Muscle of arm (tissue), 12 donors: ENCODE measurements around the gene MVB12B. TPM values are rescaled to one million over a fixed set of nuclear protein-coding genes. Genes with fewer than 3 reads are reported as not detected.

Experiments used
- DNase-seq: peaks from one replicate; pipeline ENCODE4 v3.0.0-alpha.2; 2013
- polyA plus RNA-seq, 12 donors: library from polyadenylated mRNA; unstranded; fragments of 120-200 nt; gene quantifications; one replicate each; pipeline ENCODE4 v1.2.1, GENCODE V29; 2013; ENCODE audit not compliant: insufficient read length in 12 of 12

Gene MVB12B
- polyA plus RNA-seq, 12 donors, result 9.8 to 24.5 (median 16.3) TPM; not detected in 1

- DNase-seq, result no peak
These were observed 3.0 kb downstream of the MVB12B start for GRCh38 chr9:126329476-126330275.

GRCh38 chr9:126330536-126330935 lies 3.9 kb downstream of the MVB12B start:
- no peak for DNase-seq

GRCh38 chr9:126331964-126332748 lies 5.5 kb downstream of the MVB12B start:
- DNase-seq, result no peak

GRCh38 chr9:126334721-126335621 lies 8.3 kb downstream of the MVB12B start:
- DNase-seq, result no peak

GRCh38 chr9:126335837-126336735 lies 9.5 kb downstream of the MVB12B start:
- no peak for DNase-seq

- DNase-seq, result no peak
These were observed 10.2 kb downstream of the MVB12B start for GRCh38 chr9:126336736-126337325.

- no peak for DNase-seq
These were observed 11.2 kb downstream of the MVB12B start for GRCh38 chr9:126337729-126338372.

GRCh38 chr9:126338945-126339344 lies 12.3 kb downstream of the MVB12B start:
- no peak for DNase-seq

GRCh38 chr9:126341426-126341825 lies 14.8 kb downstream of the MVB12B start:
- DNase-seq, result no peak

- DNase-seq, result no peak
These were observed 15.3 kb downstream of the MVB12B start for GRCh38 chr9:126341902-126342301.

GRCh38 chr9:126342621-126343031 lies 16.0 kb downstream of the MVB12B start:
- no peak for DNase-seq

GRCh38 chr9:126343271-126343700 lies 16.7 kb downstream of the MVB12B start:
- no peak for DNase-seq

- DNase-seq, result no peak
These were observed 19.4 kb downstream of the MVB12B start for GRCh38 chr9:126346031-126346430.

- DNase-seq, result no peak
These were observed 20.5 kb downstream of the MVB12B start for GRCh38 chr9:126347093-126347492.

GRCh38 chr9:126347911-126348760 lies 21.5 kb downstream of the MVB12B start:
- DNase-seq, result no peak

GRCh38 chr9:126348911-126349550 lies 22.4 kb downstream of the MVB12B start:
- DNase-seq, result no peak

- DNase-seq, result no peak
These were observed 28.5 kb downstream of the MVB12B start for GRCh38 chr9:126354887-126355770.
